BE2C (cell line): ENCODE results near the gene TCERG1L.

Experiments used
- DNase-seq: peaks from one replicate; pipeline ENCODE4 v3.0.0-alpha.2; 2020
- H3K27me3 ChIP-seq: fragments of 250-450 bp; sonication (Bioruptor Pico); 2 replicates; pipeline ENCODE4 v1.5.1; 2020; ENCODE audit warnings: mild to moderate bottlenecking
- H3K36me3 ChIP-seq: fragments of 250-450 bp; sonication (Bioruptor Pico); 2 replicates; pipeline ENCODE4 v1.5.1; 2020; ENCODE audit warnings: mild to moderate bottlenecking
- H3K4me1 ChIP-seq: fragments of 250-450 bp; sonication (Bioruptor Pico); 2 replicates; pipeline ENCODE4 v1.5.1; 2020
- H3K4me3 ChIP-seq: 2 replicates; pipeline ENCODE4 v1.5.1; 2011; ENCODE audit warnings: low read depth, low read length
- H3K9me3 ChIP-seq: fragments of 250-450 bp; sonication (Bioruptor Pico); 2 replicates; pipeline ENCODE4 v1.5.1; 2020
- TF ChIP-seq, protein P1 (sequence below): IDR thresholded peaks from 2 replicates; pipeline ENCODE4 v1.5.1; 2012; ENCODE audit warnings: mild to moderate bottlenecking, low read depth, low read length

Gene TCERG1L

DNA sequence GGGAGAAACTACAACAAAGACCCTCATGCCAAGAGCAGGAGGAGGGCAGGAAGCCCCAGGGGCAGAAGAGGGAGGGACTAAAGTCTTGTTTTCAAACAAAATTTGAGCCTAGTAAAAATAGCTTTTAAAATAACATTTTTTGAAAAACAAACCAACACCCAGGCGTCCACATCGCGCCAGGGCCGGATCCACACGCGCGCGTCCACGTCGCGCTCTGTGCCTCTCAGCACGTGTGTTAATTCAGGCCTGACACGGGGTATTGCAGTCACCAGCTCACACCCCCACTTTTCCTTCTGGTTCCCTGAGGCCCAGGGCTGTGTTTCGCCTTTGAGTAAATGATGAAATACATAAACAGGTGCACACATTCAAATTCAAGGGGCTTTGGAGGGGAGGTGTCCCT is 196.2 kb downstream of the TCERG1L start:
- TF ChIP-seq, protein P1, sequence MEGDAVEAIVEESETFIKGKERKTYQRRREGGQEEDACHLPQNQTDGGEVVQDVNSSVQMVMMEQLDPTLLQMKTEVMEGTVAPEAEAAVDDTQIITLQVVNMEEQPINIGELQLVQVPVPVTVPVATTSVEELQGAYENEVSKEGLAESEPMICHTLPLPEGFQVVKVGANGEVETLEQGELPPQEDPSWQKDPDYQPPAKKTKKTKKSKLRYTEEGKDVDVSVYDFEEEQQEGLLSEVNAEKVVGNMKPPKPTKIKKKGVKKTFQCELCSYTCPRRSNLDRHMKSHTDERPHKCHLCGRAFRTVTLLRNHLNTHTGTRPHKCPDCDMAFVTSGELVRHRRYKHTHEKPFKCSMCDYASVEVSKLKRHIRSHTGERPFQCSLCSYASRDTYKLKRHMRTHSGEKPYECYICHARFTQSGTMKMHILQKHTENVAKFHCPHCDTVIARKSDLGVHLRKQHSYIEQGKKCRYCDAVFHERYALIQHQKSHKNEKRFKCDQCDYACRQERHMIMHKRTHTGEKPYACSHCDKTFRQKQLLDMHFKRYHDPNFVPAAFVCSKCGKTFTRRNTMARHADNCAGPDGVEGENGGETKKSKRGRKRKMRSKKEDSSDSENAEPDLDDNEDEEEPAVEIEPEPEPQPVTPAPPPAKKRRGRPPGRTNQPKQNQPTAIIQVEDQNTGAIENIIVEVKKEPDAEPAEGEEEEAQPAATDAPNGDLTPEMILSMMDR = no peak
- no peaks in the 10 kb centered on the region for H3K36me3 ChIP-seq
- H3K27me3 ChIP-seq = no peaks in the 10 kb centered on the region
- H3K4me1 ChIP-seq = no peaks in the 10 kb centered on the region
- H3K4me3 ChIP-seq = no peak overlapping the region
- no peaks in the 10 kb centered on the region for H3K9me3 ChIP-seq
- no peak for DNase-seq

DNA sequence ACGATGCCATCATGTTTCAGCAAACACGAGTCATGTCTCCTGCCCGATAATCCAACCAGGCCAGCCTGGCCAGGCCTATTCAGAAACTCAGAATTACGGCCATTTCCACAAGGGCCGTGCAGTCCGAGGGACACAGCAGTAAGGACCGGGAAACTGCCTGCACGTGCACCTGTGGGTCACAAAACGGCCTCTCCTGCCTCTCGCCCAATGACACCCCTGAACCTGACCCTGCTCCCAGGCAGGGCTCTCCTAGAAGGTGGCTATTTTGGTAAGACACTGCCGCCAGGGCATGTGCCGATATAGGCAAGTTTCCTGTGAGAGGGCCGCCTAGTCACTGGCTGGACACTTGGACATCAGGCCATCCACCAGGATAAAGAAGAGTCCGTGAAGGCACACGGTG is 196.7 kb downstream of the TCERG1L start:
- DNase-seq = no peak
- Histone ChIP-seq H3K4me3 (no peak overlapping the region), H3K9me3 (no peaks in the 10 kb centered on the region), H3K36me3 (no peaks in the 10 kb centered on the region), H3K4me1 (no peaks in the 10 kb centered on the region), H3K27me3 (no peaks in the 10 kb centered on the region)
- TF ChIP-seq, protein P1 = no peak

DNA sequence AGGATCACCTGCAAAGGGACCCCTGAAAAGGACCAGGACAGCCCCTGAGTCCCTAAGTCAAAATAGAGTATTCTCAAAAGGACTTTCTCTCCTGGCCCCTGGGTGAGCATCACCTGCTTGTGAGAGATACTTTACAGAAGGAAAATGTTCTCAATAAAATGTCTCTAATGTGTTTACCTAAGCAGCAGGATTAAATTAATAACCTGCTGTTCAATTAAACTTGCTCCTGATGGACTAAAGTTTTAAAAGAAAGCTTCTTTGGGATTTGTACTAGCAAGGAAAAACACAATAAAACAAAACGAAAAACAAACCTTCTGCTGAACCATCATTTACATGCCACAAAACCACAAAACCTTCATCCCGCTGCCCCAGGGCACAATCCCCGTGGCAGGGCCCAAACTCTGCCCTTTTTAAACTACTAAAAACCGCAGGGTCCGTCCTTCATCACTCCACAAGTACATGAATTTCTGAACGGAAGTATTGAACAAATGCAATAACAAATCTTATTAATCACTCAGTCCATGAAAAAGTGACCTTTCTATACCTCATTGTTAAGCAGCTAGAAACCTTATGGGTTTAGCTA is 197.7 kb downstream of the TCERG1L start:
- TF ChIP-seq, protein P1 = no peak
- Histone ChIP-seq H3K27me3 (no peaks in the 10 kb centered on the region), H3K9me3 (no peaks in the 10 kb centered on the region), H3K36me3 (no peaks in the 10 kb centered on the region), H3K4me3 (no peak overlapping the region), H3K4me1 (no peaks in the 10 kb centered on the region)
- DNase-seq = no peak

DNA sequence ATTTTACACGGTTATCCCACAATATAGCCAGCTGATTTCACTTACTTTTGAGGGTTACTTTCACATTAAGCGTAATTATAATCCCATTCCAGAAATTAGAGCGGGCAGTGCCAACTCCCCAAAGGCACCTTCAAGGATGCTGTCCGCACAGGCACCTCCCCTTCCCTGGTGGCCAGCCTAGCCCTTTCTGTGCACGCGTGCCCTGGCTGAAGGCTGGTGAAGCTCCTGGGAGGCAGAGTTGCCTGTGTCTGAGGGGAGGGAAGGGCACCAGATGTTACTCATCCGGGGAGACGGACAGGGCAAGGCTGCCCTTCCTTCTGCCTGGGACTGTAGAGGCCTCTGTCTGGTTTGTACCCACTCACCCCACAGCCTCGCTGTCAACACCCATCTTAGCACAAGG is 198.4 kb downstream of the TCERG1L start:
- Histone ChIP-seq H3K4me3 (no peak overlapping the region), H3K27me3 (no peaks in the 10 kb centered on the region), H3K4me1 (no peaks in the 10 kb centered on the region), H3K9me3 (no peaks in the 10 kb centered on the region), H3K36me3 (no peaks in the 10 kb centered on the region)
- DNase-seq = no peak
- TF ChIP-seq, protein P1 = no peak

DNA sequence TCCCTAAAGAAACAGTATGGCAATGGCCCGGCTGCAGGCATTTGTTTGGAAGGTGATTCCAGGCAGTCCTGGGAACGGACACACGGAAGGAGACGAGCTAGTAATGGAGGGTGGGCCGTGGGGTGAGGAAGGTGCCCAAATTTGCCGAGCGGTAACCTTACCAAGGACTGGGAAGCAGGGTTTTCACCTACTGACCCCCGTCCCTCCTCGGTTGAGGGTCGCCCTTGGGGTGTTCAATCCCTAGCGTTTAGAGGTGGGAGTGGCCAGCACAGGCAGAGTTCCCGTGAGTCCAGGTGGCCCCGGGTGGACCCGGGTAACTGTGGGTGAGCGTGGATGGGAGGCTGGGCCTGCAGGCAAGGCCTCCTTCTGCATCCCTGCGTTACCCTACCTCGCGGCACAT is 198.8 kb downstream of the TCERG1L start:
- no peaks in the 10 kb centered on the region for H3K9me3 ChIP-seq
- H3K36me3 ChIP-seq = no peaks in the 10 kb centered on the region
- DNase-seq = no peak
- H3K4me1 ChIP-seq = no peaks in the 10 kb centered on the region
- H3K27me3 ChIP-seq = no peaks in the 10 kb centered on the region
- no peak overlapping the region for H3K4me3 ChIP-seq
- TF ChIP-seq, protein P1 = no peak

DNA sequence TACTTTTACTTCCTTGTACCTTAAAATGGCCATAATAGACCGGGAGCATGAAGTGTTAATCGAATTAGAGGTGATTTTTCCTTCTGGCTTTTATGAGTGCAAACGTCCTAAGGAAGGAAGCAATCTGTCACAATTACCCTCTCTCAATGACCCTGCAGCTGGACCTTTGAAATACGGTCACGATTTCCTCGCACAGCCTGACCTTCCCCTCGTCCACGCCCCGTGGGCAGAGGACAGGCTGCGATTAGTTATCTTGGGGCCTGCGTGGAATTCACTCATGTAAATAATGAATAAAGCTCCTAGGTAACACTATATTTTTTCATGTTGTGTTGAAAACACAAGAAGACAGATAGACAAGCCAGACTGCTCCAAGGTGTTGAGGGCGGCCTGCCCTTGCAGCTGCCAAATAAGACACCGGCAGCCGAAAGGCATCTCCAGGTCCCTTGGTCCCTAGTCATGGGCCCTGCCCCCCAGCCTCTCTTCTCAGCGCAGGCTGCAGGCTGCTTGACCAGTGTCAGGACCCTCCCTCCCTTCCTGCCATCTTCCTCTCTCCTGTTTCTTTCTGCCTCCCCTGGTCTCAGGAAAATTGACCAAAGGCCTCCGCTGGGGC is 199.9 kb downstream of the TCERG1L start:
- Histone ChIP-seq H3K36me3 (no peaks in the 10 kb centered on the region), H3K9me3 (no peaks in the 10 kb centered on the region), H3K27me3 (no peaks in the 10 kb centered on the region), H3K4me1 (no peaks in the 10 kb centered on the region), H3K4me3 (no peak overlapping the region)
- TF ChIP-seq, protein P1 = no peak
- no peak for DNase-seq
